Measurements from ENCODE around the gene CCDC85B. TPM values are rescaled to one million over a fixed set of nuclear protein-coding genes. Genes with fewer than 3 reads are reported as not detected.
A peak's percentile ranks its signal among the peaks of the same experiment; 100 is the strongest.
"Not testable (repeated sequence)": the region's sequence is repeated elsewhere in the genome, so short reads cannot be mapped to it uniquely, and the experiment has no call there.

Gene CCDC85B
- total and polyA plus RNA-seq, 12 donors: 0.16 to 162 (median 58.4) TPM

DNA sequence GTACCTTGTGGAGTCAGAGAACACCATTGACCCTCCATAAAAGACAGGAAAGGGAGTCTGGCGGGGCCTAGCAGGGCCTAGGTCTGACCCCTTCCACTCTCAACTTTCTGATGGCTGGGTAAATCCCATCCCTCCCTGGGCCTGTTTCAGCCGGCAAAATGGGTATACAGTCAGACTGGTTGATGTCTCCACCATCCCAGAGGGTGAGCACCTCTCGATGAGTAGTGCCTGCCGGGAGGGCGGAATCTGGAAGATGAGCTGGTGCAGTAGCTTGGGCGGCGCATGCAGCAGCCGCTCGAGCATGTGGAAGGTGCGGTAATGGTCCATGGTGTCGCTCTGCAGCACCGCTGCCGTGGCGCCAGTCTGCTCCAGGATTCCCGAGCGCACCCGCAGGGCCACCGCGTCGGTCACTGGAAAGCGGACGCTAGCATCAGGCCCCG is 2.7 kb upstream of the CCDC85B start:
- no peaks in the 10 kb centered on the region for H3K27me3 ChIP-seq
- peak overlapping the region in 3 of 4 donors; percentile 34 to 66 (median 51) for H3K4me3 ChIP-seq
- H3K4me1 ChIP-seq (replicated peaks in 1 of 2): peaks cover 42% of the 10 kb centered on the region in 2 donors
- intact Hi-C loops (cut with DNase I): loop anchor here in 1 of 2 donors (5.0 kb wide), 1 partner anchor 75 kb away; the partner anchor contains the start of gene SART1
- WGBS, 4 donors: 4 to 17% (median 9%) methylated on average over 3 to 23 of the region's 23 CpGs
- H3K36me3 ChIP-seq (replicated peaks in 1 of 2): peaks cover 0 to 35% of the 10 kb centered on the region in 2 donors
- H3K27ac ChIP-seq: peak overlapping the region in 4 of 5 donors; percentile 95 to 99 (median 96)
- no peak for DNase-seq
- TF ChIP-seq POLR2A (IDR thresholded peaks at IDR 0.05): no peak
- TF ChIP-seq, protein P1, sequence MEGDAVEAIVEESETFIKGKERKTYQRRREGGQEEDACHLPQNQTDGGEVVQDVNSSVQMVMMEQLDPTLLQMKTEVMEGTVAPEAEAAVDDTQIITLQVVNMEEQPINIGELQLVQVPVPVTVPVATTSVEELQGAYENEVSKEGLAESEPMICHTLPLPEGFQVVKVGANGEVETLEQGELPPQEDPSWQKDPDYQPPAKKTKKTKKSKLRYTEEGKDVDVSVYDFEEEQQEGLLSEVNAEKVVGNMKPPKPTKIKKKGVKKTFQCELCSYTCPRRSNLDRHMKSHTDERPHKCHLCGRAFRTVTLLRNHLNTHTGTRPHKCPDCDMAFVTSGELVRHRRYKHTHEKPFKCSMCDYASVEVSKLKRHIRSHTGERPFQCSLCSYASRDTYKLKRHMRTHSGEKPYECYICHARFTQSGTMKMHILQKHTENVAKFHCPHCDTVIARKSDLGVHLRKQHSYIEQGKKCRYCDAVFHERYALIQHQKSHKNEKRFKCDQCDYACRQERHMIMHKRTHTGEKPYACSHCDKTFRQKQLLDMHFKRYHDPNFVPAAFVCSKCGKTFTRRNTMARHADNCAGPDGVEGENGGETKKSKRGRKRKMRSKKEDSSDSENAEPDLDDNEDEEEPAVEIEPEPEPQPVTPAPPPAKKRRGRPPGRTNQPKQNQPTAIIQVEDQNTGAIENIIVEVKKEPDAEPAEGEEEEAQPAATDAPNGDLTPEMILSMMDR (IDR thresholded peaks at IDR 0.05): no peak
- no peaks in the 10 kb centered on the region for H3K9me3 ChIP-seq (replicated peaks in 1 of 3)

DNA sequence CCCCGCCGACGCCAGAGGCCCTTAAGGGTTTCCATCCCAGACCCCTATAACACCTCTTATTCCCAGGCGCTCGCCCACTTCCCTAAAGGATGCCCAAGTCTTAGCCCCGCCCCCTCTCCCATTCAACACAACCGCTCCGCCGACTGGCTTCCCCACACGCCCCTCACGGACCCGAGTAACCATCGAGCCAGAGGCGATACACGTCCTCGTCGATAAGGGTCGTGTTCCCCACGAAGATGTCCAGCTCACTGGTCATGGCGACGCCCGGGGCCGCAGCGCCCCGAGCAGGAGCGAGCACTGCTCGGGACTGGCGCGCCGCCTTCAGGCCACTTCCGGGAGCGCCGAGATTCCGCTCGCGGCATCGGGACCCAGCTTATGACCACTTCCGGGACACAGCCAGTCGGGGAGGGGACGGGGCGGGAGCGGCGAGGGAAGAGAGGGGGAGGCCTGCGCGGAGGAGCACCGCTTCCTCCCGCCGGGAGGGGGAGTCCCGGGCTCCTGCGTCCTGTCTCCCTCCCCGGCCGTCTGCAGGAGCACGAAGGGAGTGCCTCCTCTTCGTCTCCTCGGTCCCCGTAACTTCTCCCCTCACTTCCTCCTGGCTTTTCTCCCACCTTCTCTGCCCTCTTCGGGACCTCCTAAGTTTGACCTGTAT is 2.2 kb upstream of the CCDC85B start, which contains the start of gene FIBP:
Gene FIBP, minus strand, starts transcription at position 309 of the 652 bp plus-strand sequence. Its CDS starts 53 bp downstream, at position 256.
- DNase-seq: peak; percentile 98 to 99 (median 98)
- WGBS, 4 donors: 0 to 2% (median 0%) methylated on average over 21 to 57 of the region's 57 CpGs
- H3K4me3 ChIP-seq: peak within 1 kb of the TSS; percentile 27 to 66 (median 42)
- peak within 1 kb of the TSS; percentile 26 to 99 (median 96) for H3K27ac ChIP-seq
- peaks cover 0 to 29% of the 10 kb centered on the region in 2 donors for H3K36me3 ChIP-seq (replicated peaks in 1 of 2)
- TF ChIP-seq POLR2A (IDR thresholded peaks at IDR 0.05): peak; percentile 68 to 90
- TF ChIP-seq, protein P1 (IDR thresholded peaks at IDR 0.05): peak; percentile 70 to 94 (median 86)
- intact Hi-C loops (cut with DNase I): loop anchor here in 1 of 2 donors (5.0 kb wide), 1 partner anchor 74 kb away; the partner anchor contains the start of gene SART1
- no peaks in the 10 kb centered on the region for H3K9me3 ChIP-seq (replicated peaks in 1 of 3)
- H3K27me3 ChIP-seq: no peaks in the 10 kb centered on the region
- peaks cover 47 to 48% of the 10 kb centered on the region in 2 donors for H3K4me1 ChIP-seq (replicated peaks in 1 of 2)

DNA sequence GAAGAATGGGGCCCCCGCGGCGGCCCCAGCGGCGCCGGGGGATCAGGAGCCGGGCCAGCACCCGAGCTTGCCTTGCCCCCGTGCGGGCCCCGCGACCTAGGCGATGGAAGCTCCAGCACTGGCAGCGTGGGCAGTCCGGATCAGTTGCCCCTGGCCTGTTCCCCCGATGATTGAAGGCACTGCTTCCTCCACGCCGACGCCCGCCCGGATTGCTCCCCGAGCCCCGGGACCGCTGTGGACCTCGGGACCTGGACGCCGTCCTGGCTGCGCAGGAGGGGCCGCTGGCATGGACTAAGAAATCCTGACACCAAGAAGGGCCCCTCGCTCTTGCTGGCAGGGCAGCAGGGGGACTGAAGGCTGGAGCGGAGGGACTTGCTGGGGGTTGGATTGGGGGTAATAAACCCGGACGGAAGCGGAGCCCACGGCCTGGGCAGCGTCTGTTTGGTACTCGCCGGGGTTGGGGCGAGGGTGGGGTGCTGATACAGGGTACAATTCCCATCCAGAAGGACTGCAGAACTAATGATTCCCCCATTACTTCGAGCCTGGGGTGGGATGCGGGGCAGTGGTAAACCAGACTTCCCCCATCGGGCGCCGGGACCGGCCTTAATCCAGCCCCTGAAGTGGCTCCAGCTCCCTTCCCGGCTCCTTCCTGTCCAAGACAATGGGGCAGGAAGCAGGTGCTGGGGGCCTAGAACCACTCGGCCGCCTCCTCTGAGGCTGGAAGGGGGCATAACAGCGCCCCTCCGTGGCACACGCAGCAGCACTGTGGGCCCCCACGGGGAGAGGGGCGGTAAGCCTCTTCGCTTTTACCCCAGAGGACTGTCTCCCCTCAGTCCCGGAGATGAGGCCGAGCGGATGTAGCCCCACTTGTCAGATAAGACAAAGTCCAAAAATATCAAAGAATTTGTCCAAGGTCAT is 1.0 kb downstream of the CCDC85B start:
- WGBS, 4 donors: 0 to 3% (median 2%) methylated on average over 5 to 57 of the region's 57 CpGs
- peak overlapping the region; percentile 26 to 99 (median 96) for H3K27ac ChIP-seq
- H3K27me3 ChIP-seq: no peaks in the 10 kb centered on the region
- intact Hi-C loops (cut with DNase I): no loop called here
- TF ChIP-seq, protein P1 (IDR thresholded peaks at IDR 0.05): peak in 2 of 6 experiments; percentile 18 to 28
- TF ChIP-seq POLR2A (IDR thresholded peaks at IDR 0.05): peak; percentile 17 to 74
- peak in 5 of 7 donors; percentile 45 to 67 (median 51) for DNase-seq
- no peaks in the 10 kb centered on the region for H3K9me3 ChIP-seq (replicated peaks in 1 of 3)
- peaks cover 50 to 52% of the 10 kb centered on the region in 2 donors for H3K4me1 ChIP-seq (replicated peaks in 1 of 2)
- peak overlapping the region; percentile 10 to 62 (median 44) for H3K4me3 ChIP-seq
- H3K36me3 ChIP-seq (replicated peaks in 1 of 2): peaks cover 0 to 6% of the 10 kb centered on the region in 2 donors

DNA sequence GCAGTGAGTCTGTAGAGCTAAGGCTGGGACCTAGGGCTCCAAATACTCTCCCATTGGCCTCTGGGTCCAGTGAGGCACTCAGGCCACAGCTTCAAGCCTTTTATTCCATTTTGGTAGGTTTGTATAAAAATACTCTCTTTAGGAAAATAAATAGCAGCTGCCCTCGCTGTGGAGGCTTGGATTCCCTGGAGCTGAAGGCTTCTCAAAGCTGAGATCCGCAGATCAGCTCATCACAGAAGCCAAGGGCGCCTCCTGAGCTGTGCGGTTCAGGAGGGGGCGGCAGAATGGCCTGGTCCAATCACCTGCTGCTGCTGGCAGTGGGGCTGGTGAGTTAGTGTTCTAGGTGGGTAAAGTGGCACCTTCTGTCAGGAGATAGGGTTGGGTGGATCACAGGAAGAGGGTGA is 1.7 kb downstream of the CCDC85B start:
- H3K36me3 ChIP-seq (replicated peaks in 1 of 2); intact Hi-C loops (cut with DNase I); H3K9me3 ChIP-seq (replicated peaks in 1 of 3); H3K27me3 ChIP-seq: not testable (repeated sequence)
- peak in 1 of 7 donors; percentile 51 for DNase-seq
- H3K27ac ChIP-seq: peak overlapping the region; percentile 26 to 99 (median 96)
- WGBS, 4 donors: 32 to 41% (median 37%) methylated on average over 4 to 5 of the region's 5 CpGs
- H3K4me1 ChIP-seq (replicated peaks in 1 of 2): peaks cover 50 to 52% of the 10 kb centered on the region in 2 donors
- peak overlapping the region in 2 of 4 donors; percentile 53 to 62 for H3K4me3 ChIP-seq

Data from adrenal gland (tissue), 12 donors.